Gastrocnemius medialis (tissue), 4 donors: Measurements from ENCODE around the gene WNK4.

Source experiments
- CTCF ChIP-seq, 5 experiments: fragments of 450-650 bp in 3 of 5; fragments of 200-600 bp in 2 of 5; sonication (generic) in 2 of 5; IDR thresholded peaks in 4 of 5; conservative IDR thresholded peaks in 1 of 5; 1 replicate in 4 of 5; 2 replicates in 1 of 5; pipeline ENCODE4 v1.5.1; 2016 to 2019; ENCODE audit warnings: antibody characterized with exemption in 5 of 5, mild to moderate bottlenecking in 3 of 5, moderate library complexity in 3 of 5
- POLR2A ChIP-seq, 2 donors: fragments of 450-650 bp; IDR thresholded peaks; one replicate each; pipeline ENCODE4 v1.6.1; 2017; ENCODE audit warnings: antibody characterized with exemption in 2 of 2, mild to moderate bottlenecking in 2 of 2, moderate library complexity in 2 of 2

DNA sequence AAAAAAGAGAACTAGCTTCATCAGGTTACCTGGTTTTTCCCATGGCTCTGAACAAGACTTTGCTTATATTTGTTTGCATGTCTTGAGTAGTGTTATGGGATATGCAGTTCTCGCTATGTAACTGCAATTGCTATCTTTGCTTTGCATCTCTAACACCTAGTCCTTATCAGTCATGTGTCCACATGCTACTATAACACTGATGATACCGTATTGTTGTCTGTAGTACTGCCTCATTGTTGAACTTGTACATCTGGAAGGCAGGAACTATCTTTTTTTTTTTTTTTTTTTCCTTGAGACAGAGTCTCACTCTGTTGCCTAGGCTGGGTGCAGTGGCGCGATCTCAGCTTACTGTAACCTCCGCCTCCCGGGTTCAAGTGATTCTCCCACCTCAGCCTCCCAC is 55.3 kb downstream of the WNK4 start:
- TF ChIP-seq CTCF (IDR thresholded peaks at IDR 0.05 in 4 of 5, conservative IDR thresholded peaks at IDR 0.05 in 1 of 5) = no peak
- no peak for TF ChIP-seq POLR2A (IDR thresholded peaks at IDR 0.05)
